HepG2 (cell line): Measurements from ENCODE around the gene PHRF1.

ENCODE experiments used
- BRF2 ChIP-seq: sonication (generic); formaldehyde crosslinking; IDR thresholded peaks from 2 replicates; pipeline ENCODE4 v1.8.1; 2022; ENCODE audit warnings: mild to moderate bottlenecking, missing genetic modification reagents
- MBNL3 ChIP-seq: fragments of 250-450 bp; sonication (Bioruptor Pico); conservative IDR thresholded peaks from 2 replicates; pipeline ENCODE4 v1.8.0; 2022; ENCODE audit warnings: mild to moderate bottlenecking, inconsistent platforms
- PHB2 ChIP-seq: fragments of 450-650 bp; IDR thresholded peaks from 2 replicates; pipeline ENCODE4 v1.6.1; 2018; ENCODE audit not compliant: partially characterized antibody
- PRDM15 ChIP-seq: sonication (generic); formaldehyde crosslinking; IDR thresholded peaks from 2 replicates; pipeline ENCODE4 v1.4.0; 2020; ENCODE audit warnings: missing genetic modification reagents
- RBM39 ChIP-seq: fragments of 200-400 bp; formaldehyde crosslinking; IDR thresholded peaks from one replicate; pipeline ENCODE4 v1.6.1; 2018; ENCODE audit warnings: antibody characterized with exemption, mild to moderate bottlenecking, low read depth, low read length; ENCODE audit not compliant: poor library complexity, severe bottlenecking
- RFX5 ChIP-seq: IDR thresholded peaks from 2 replicates; pipeline ENCODE4 v1.6.1; 2011; ENCODE audit warnings: low read depth, low read length, improper control_type of control experiment
- WIZ ChIP-seq: sonication (generic); formaldehyde crosslinking; IDR thresholded peaks from 2 replicates; pipeline ENCODE4 v1.5.1; 2020; ENCODE audit warnings: mild to moderate bottlenecking, missing genetic modification reagents
- TF ChIP-seq, protein P1 (sequence below): sonication (generic); formaldehyde crosslinking; IDR thresholded peaks from 2 replicates; pipeline ENCODE4 v1.9.0; 2021; ENCODE audit warnings: missing genetic modification reagents, borderline replicate concordance

GRCh38 chr11:629237-629583 lies 52.9 kb downstream of the PHRF1 start:
- TF ChIP-seq RFX5, result no peak
- TF ChIP-seq BRF2 (CRISPR knock-in tag), result no peak
- no peak for TF ChIP-seq PHB2
- TF ChIP-seq WIZ (CRISPR knock-in tag), result no peak
- TF ChIP-seq, protein P1, sequence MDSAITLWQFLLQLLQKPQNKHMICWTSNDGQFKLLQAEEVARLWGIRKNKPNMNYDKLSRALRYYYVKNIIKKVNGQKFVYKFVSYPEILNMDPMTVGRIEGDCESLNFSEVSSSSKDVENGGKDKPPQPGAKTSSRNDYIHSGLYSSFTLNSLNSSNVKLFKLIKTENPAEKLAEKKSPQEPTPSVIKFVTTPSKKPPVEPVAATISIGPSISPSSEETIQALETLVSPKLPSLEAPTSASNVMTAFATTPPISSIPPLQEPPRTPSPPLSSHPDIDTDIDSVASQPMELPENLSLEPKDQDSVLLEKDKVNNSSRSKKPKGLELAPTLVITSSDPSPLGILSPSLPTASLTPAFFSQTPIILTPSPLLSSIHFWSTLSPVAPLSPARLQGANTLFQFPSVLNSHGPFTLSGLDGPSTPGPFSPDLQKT (CRISPR knock-in tag), result no peak
- TF ChIP-seq PRDM15 (CRISPR knock-in tag), result no peak
- no peak for TF ChIP-seq MBNL3 (CRISPR knock-in tag)
- TF ChIP-seq RBM39, result no peak
